Smooth muscle cell (in vitro differentiated cells): ENCODE measurements around the gene EHBP1. TPM values are rescaled to one million over a fixed set of nuclear protein-coding genes. Genes with fewer than 3 reads are reported as not detected.

Experiments
- DNase-seq: peaks from one replicate; lab custom pipeline; 2025; ENCODE audit not compliant: unreplicated experiment; lab: John Stamatoyannopoulos, UW
- H2AFZ ChIP-seq: fragments of 200-600 bp; sonication (generic); 2 replicates; pipeline ENCODE4 v1.6.0; 2016; ENCODE audit warnings: antibody characterized with exemption, low read depth, mild to moderate bottlenecking
- H3F3A ChIP-seq: fragments of 200-600 bp; sonication (generic); 2 replicates; pipeline ENCODE4 v1.6.0; 2017; ENCODE audit warnings: antibody characterized with exemption, low read depth
- H3K27ac ChIP-seq: fragments of 200-600 bp; sonication (generic); 2 replicates; pipeline ENCODE4 v1.5.1; 2016; ENCODE audit warnings: low read depth, mild to moderate bottlenecking
- H3K27me3 ChIP-seq: fragments of 200-600 bp; sonication (generic); 2 replicates; pipeline ENCODE4 v1.6.1; 2016; ENCODE audit warnings: low read depth, mild to moderate bottlenecking
- H3K36me3 ChIP-seq: fragments of 200-600 bp; sonication (generic); 2 replicates; pipeline ENCODE4 v1.5.1; 2016; ENCODE audit warnings: low read depth
- H3K4me1 ChIP-seq: fragments of 200-600 bp; sonication (generic); 2 replicates; pipeline ENCODE4 v1.5.1; 2016; ENCODE audit warnings: low read depth
- H3K4me2 ChIP-seq: fragments of 200-600 bp; sonication (generic); 2 replicates; pipeline ENCODE4 v1.6.0; 2016; ENCODE audit warnings: mild to moderate bottlenecking
- H3K4me3 ChIP-seq: fragments of 200-600 bp; sonication (generic); 2 replicates; pipeline ENCODE4 v1.5.1; 2016; ENCODE audit warnings: mild to moderate bottlenecking
- H3K79me2 ChIP-seq: fragments of 200-600 bp; sonication (generic); 2 replicates; pipeline ENCODE4 v1.6.0; 2016; ENCODE audit warnings: low read depth, mild to moderate bottlenecking
- H3K9ac ChIP-seq: fragments of 200-600 bp; sonication (generic); 2 replicates; pipeline ENCODE4 v1.6.0; 2016; ENCODE audit warnings: low read depth
- H3K9me3 ChIP-seq: fragments of 200-600 bp; sonication (generic); replicated peaks from 2 replicates; pipeline ENCODE4 v1.5.1; 2016; ENCODE audit warnings: low read depth
- H4K20me1 ChIP-seq: fragments of 200-600 bp; sonication (generic); 2 replicates; pipeline ENCODE4 v1.6.0; 2016; ENCODE audit warnings: low read depth
- CTCF ChIP-seq: fragments of 200-600 bp; sonication (generic); IDR thresholded peaks from 2 replicates; pipeline ENCODE4 v1.5.1; 2017; ENCODE audit warnings: borderline replicate concordance, mild to moderate bottlenecking, antibody characterized with exemption; ENCODE audit not compliant: insufficient read depth, poor library complexity, severe bottlenecking
- WGBS: methylation state at CpG from one replicate; pipeline ENCODE4 v1.1.7; 2016; ENCODE audit warnings: low lambda C conversion rate; 5-methylcytosine and 5-hydroxymethylcytosine counted together
- polyA plus RNA-seq: library from polyadenylated mRNA; unstranded; fragments of >200 nt; fragmentation: Nextera tagmentation; extraction: Ambion mirVana; gene quantifications from 2 replicates; pipeline ENCODE4 v1.2.1, GENCODE V29; 2016
- total RNA-seq: library from RNA; depleted of rRNA; stranded (reverse); fragments of >200 nt; gene quantifications from 2 replicates; pipeline ENCODE4 v1.2.3, GENCODE V29; 2014

The EHBP1 gene
- total and polyA plus RNA-seq, 2 experiments from 2014 or later, result 9.3 to 45.9 TPM

DNA sequence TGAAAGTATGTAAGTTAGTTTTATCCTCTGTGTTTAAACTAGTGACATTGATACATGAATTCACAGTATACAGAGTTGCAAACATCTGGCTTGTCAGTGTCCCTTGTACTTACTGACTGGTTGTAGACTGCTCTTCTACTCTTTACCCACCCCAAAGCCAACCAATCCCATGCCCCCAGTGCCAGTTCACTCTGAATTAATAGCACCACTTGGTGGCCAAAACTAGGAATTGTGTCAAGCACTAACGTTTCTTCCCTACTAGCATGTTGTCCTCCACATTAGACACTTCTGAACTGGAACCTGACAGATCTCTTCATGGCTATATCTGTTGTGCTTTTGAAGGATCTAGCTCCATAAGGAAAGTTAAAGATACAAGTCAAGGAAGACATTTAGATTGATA, 317.9 kb downstream of the EHBP1 start:
- no peak for DNase-seq
- Histone ChIP-seq H3K4me2 (no peak overlapping the region), H3F3A (no peaks in the 10 kb centered on the region), H3K4me3 (no peak overlapping the region), H4K20me1 (no peaks in the 10 kb centered on the region), H2AFZ (no peak overlapping the region), H3K27ac (no peak overlapping the region), H3K4me1 (no peaks in the 10 kb centered on the region), H3K79me2 (no peaks in the 10 kb centered on the region), H3K9ac (no peak overlapping the region), H3K36me3 (peaks cover 4% of the 10 kb centered on the region), H3K27me3 (no peaks in the 10 kb centered on the region), H3K9me3 (no peaks in the 10 kb centered on the region)
- 19% methylated on average over 1 of the region's 1 CpG for whole genome bisulfite sequencing
- peak; percentile 29 for TF ChIP-seq CTCF

DNA sequence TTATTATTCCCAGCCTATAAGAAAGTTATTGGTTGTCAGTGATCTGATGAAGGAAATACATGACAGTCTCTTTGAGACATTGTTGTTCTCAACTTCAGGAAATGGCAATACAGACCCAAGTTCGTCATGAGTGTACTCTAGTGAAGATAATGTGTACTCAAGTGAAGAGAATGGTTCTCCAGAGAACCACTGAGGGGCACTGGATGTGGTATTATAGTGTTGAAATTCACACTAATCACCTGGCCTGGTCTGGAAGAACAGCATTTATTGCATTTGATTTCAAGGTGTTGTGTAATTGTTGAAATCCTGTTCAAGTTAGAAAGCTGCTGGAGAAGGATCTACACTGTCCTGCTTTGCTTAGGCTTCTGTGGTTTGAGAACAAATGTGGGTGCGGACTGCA, 321.7 kb downstream of the EHBP1 start:
- Histone ChIP-seq H3K4me1 (no peaks in the 10 kb centered on the region), H2AFZ (no peak overlapping the region), H3K9ac (no peak overlapping the region), H3K9me3 (no peaks in the 10 kb centered on the region), H3K27me3 (no peaks in the 10 kb centered on the region), H3K27ac (no peak overlapping the region), H3F3A (no peaks in the 10 kb centered on the region), H3K36me3 (peaks cover 4% of the 10 kb centered on the region), H3K4me2 (no peak overlapping the region), H3K79me2 (no peaks in the 10 kb centered on the region), H3K4me3 (no peak overlapping the region), H4K20me1 (no peaks in the 10 kb centered on the region)
- no peak for TF ChIP-seq CTCF
- WGBS, result 92% methylated on average over 2 of the region's 2 CpGs
- no peak for DNase-seq

GRCh38 chr2:63029058-63029457, 323.5 kb downstream of the EHBP1 start:
- Histone ChIP-seq H3K79me2 (no peaks in the 10 kb centered on the region), H3K27ac (no peak overlapping the region), H4K20me1 (no peaks in the 10 kb centered on the region), H3K4me1 (peaks cover under 1% of the 10 kb centered on the region), H3K27me3 (no peaks in the 10 kb centered on the region), H3K36me3 (peaks cover 4% of the 10 kb centered on the region), H3K9ac (no peak overlapping the region), H2AFZ (no peak overlapping the region), H3K4me3 (no peak overlapping the region), H3K9me3 (no peaks in the 10 kb centered on the region), H3K4me2 (no peak overlapping the region), H3F3A (no peaks in the 10 kb centered on the region)
- DNase-seq, result no peak
- 100% methylated on average over 1 of the region's 1 CpG for WGBS
- no peak for TF ChIP-seq CTCF

DNA sequence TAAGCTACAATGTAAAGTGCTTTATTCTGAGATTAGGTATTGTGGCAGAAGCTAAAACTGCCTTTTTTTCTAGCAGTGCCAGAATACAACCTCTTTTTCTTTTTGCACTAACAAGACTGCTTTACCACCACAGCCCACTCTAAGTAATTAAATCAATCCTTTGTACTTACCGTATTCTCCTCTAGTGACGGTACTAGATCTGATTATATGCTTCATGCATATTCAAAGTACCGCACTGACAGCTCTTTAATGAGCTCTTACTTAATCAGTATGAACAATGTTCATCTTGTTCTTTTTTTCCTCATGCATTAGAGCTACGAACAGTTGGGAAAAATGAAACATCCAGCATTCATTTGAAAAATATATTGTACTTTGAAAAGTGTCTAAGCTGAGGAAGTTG, 329.0 kb downstream of the EHBP1 start:
- WGBS, result 81% methylated on average over 4 of the region's 4 CpGs
- Histone ChIP-seq H4K20me1 (no peaks in the 10 kb centered on the region), H3K4me3 (no peak overlapping the region), H3K4me2 (no peak overlapping the region), H2AFZ (no peak overlapping the region), H3K36me3 (no peaks in the 10 kb centered on the region), H3K79me2 (no peaks in the 10 kb centered on the region), H3K9me3 (no peaks in the 10 kb centered on the region), H3K9ac (no peak overlapping the region), H3F3A (no peaks in the 10 kb centered on the region), H3K4me1 (peaks cover 14% of the 10 kb centered on the region), H3K27me3 (no peaks in the 10 kb centered on the region), H3K27ac (no peak overlapping the region)
- DNase-seq, result no peak
- TF ChIP-seq CTCF, result no peak
